ENCODE results near the gene PODXL. TPM values are rescaled to one million over a fixed set of nuclear protein-coding genes. Genes with fewer than 3 reads are reported as not detected.

The PODXL gene
- polyA plus RNA-seq (2013, experiment 1 of 2) = 42.1 TPM
- 42.8 TPM for polyA plus RNA-seq (2013, experiment 2 of 2)

DNA sequence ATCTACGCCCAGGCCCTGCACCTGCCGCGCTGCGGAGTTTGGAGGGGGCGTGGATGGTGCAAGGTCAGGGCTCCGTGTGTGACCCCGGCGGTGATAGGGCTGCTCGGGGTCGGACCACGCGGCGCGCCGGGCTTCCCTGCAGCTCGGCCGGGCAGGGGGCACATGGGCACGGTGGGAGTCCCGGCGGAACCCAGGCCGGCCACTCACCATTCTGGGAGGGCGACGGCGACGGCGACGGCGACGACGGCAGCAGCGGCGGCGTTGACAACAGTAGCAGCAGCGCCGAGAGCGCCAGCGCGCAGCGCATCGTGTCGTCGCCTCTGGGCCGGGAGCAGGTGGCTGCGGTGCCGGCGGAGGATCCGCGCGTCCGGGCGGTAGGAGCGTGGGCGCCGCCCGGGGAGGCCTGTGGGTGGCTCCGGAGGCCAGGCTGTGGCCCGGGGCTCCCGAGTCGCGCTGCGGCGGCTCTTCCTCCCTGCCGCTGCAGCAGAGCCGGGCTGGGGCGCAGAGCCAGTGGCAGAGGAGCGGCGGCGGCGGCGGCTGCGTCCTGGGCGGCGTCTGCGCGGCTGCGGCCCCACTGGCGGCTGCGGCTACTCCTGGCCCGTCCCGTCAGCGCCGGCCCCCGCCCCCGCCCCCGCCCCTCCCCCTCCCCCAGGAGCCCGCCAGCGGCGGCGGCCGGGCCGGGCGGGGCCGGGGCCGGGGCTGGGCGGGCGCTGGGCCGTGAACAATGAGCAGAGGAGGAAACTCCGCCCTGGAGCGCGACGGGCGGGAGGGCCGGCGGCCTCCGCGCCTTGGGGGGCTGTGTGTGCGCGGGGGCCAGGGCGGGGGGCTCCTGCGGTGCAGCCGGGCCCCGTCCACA, at the start of gene PODXL:
Gene PODXL (minus strand): TSS at position 576 of the 856 bp plus-strand sequence. CDS start 269 bp downstream, at position 307.
- Histone ChIP-seq H2BK5ac (ENCODE audit: low read length) (peak within 1 kb of the TSS; percentile 20), H3K9ac (ENCODE audit: low read depth, low read length, poor library complexity) (peak within 1 kb of the TSS; percentile 96), H2AFZ (ENCODE audit: low read length) (peak within 1 kb of the TSS; percentile 97), H2BK12ac (ENCODE audit: low read length) (peak within 1 kb of the TSS; percentile 60), H3K36me3 (replicated peaks in 1 of 2; ENCODE audit: control insufficient read depth in 2 of 2, insufficient read depth in 2 of 2, low read length in 2 of 2) (peaks cover 0 to 22% of the 10 kb centered on the region in 2 donors), H2BK15ac (ENCODE audit: low read length) (peak within 1 kb of the TSS; percentile 55), H3K4me2 (ENCODE audit: insufficient read depth, low read length, poor library complexity, severe bottlenecking) (peak within 1 kb of the TSS; percentile 87), H3K4ac (ENCODE audit: low read length) (peak within 1 kb of the TSS; percentile 61), H3K9me3 (replicated peaks in 1 of 2; ENCODE audit: control insufficient read depth in 2 of 2, insufficient read depth in 1 of 2, low read depth in 1 of 2, low read length in 2 of 2) (no peaks in the 10 kb centered on the region), H3K79me1 (ENCODE audit: low read depth, low read length) (no peaks in the 10 kb centered on the region), H3K4me1 (ENCODE audit: control insufficient read depth in 2 of 2, insufficient read depth in 1 of 2, low read depth in 1 of 2, low read length in 2 of 2) (peaks cover 15 to 27% of the 10 kb centered on the region in 2 donors), H3K23ac (ENCODE audit: low read depth, low read length, poor library complexity) (peak within 1 kb of the TSS; percentile 87), H3K4me3 (ENCODE audit: low read length in 2 of 2) (peak within 1 kb of the TSS; percentile 81 to 82), H3K18ac (ENCODE audit: low read length) (peak within 1 kb of the TSS; percentile 97), H3K14ac (ENCODE audit: low read length) (peak within 1 kb of the TSS; percentile 27), H3K27ac (replicated peaks; ENCODE audit: low read length) (no peak within 1 kb of the TSS), H2AK5ac (ENCODE audit: low read depth, low read length) (peak within 1 kb of the TSS; percentile 73), H2BK120ac (ENCODE audit: low read depth, low read length) (peak within 1 kb of the TSS; percentile 56), H4K91ac (ENCODE audit: low read depth, low read length, poor library complexity) (no peak within 1 kb of the TSS), H3K27me3 (ENCODE audit: control insufficient read depth in 3 of 3, insufficient read depth in 3 of 3, low read depth in 1 of 3, low read length in 3 of 3) (peaks cover 0 to 14% (median 6%) of the 10 kb centered on the region in 3 experiments), H4K8ac (ENCODE audit: low read depth, low read length) (no peak within 1 kb of the TSS)
- peak; percentile 75 for DNase-seq (ENCODE audit: low spot score)
- no CpG with 5 or more reads among the region's 112 CpGs for WGBS, 2 donors (ENCODE audit: extremely low coverage in 2 of 2, insufficient read length in 2 of 2, insufficient replicate concordance in 1 of 2)

DNA sequence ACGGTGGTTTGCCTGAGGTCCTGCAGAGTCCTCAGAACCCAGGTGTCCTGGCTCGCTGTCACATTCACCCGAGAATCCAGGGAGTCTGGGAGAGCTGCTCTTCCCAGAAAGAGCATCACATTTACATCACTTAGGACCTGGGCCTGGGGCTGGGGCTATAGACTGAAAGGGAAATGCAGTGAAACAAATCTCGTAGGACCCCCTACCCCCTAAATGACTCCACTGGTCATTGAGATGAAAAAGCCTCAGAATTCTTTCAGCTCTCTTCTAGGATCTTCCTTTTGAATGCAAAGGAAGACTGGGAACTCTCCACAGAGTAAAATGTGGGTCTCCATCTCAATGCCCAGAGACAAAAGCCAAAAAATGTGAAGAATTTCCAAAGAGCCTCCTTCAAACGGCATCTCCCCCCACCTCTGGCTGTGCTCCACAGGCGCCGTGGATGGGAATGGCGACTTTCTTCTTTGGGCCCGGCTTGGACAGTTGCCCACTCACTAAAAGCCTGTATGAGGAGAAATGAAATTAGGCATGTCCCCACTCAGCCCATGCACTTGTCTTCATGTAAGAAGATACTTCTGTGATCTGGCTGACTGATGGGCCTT, 49.0 kb upstream of the PODXL start:
- H3K27me3 ChIP-seq (ENCODE audit: control insufficient read depth in 3 of 3, insufficient read depth in 3 of 3, low read depth in 1 of 3, low read length in 3 of 3) = no peaks in the 10 kb centered on the region
- H2BK12ac ChIP-seq (ENCODE audit: low read length) = peak overlapping the region; percentile 95
- H3K4me1 ChIP-seq (ENCODE audit: control insufficient read depth in 2 of 2, insufficient read depth in 1 of 2, low read depth in 1 of 2, low read length in 2 of 2) = peaks cover 60 to 70% of the 10 kb centered on the region in 2 donors
- H3K27ac ChIP-seq (replicated peaks; ENCODE audit: low read length) = peak overlapping the region; percentile 97
- H3K4me3 ChIP-seq (ENCODE audit: low read length in 2 of 2) = no peak overlapping the region
- peak overlapping the region; percentile 82 for H2BK5ac ChIP-seq (ENCODE audit: low read length)
- H2AK5ac ChIP-seq (ENCODE audit: low read depth, low read length) = peak overlapping the region; percentile 91
- H2BK15ac ChIP-seq (ENCODE audit: low read length) = no peak overlapping the region
- H3K36me3 ChIP-seq (replicated peaks in 1 of 2; ENCODE audit: control insufficient read depth in 2 of 2, insufficient read depth in 2 of 2, low read length in 2 of 2) = no peaks in the 10 kb centered on the region
- H3K14ac ChIP-seq (ENCODE audit: low read length) = no peak overlapping the region
- no CpG with 5 or more reads among the region's 9 CpGs for WGBS, 2 donors (ENCODE audit: extremely low coverage in 2 of 2, insufficient read length in 2 of 2, insufficient replicate concordance in 1 of 2)
- DNase-seq (ENCODE audit: low spot score) = peak; percentile 81
- peak overlapping the region; percentile 55 for H2AFZ ChIP-seq (ENCODE audit: low read length)
- H3K9me3 ChIP-seq (replicated peaks in 1 of 2; ENCODE audit: control insufficient read depth in 2 of 2, insufficient read depth in 1 of 2, low read depth in 1 of 2, low read length in 2 of 2) = no peaks in the 10 kb centered on the region
- peak overlapping the region; percentile 87 for H3K4ac ChIP-seq (ENCODE audit: low read length)
- peak overlapping the region; percentile 99 for H4K91ac ChIP-seq (ENCODE audit: low read depth, low read length, poor library complexity)
- H3K4me2 ChIP-seq (ENCODE audit: insufficient read depth, low read length, poor library complexity, severe bottlenecking) = no peak overlapping the region
- no peak overlapping the region for H3K9ac ChIP-seq (ENCODE audit: low read depth, low read length, poor library complexity)
- H3K23ac ChIP-seq (ENCODE audit: low read depth, low read length, poor library complexity) = no peak overlapping the region
- no peak overlapping the region for H4K8ac ChIP-seq (ENCODE audit: low read depth, low read length)
- H3K18ac ChIP-seq (ENCODE audit: low read length) = peak overlapping the region; percentile 98
- no peak overlapping the region for H2BK120ac ChIP-seq (ENCODE audit: low read depth, low read length)
- H3K79me1 ChIP-seq (ENCODE audit: low read depth, low read length) = no peaks in the 10 kb centered on the region

DNA sequence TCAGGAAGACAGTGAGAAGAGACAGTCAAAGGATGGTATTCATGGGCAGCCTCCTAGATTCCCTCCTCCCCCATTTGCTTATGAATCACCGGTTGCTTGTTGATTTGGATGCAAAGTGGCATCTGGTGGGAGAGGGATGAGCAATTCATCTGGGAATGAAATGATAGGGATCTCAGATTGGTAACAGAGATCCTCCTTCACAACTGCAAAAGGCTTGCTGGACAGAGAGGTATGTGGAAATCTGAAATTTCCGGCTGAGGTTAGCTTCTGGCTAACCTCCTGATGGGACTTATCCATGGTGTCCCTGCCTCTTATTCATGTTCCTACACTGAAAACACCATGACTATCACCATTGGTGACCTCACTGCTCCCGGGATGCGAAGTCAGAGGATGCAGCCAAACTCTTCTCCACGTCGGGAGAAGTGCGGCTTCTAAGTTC, 48.4 kb upstream of the PODXL start:
- no peak overlapping the region for H3K23ac ChIP-seq (ENCODE audit: low read depth, low read length, poor library complexity)
- no peak for DNase-seq (ENCODE audit: low spot score)
- H3K4me1 ChIP-seq (ENCODE audit: control insufficient read depth in 2 of 2, insufficient read depth in 1 of 2, low read depth in 1 of 2, low read length in 2 of 2) = peaks cover 65 to 75% of the 10 kb centered on the region in 2 donors
- H4K8ac ChIP-seq (ENCODE audit: low read depth, low read length) = no peak overlapping the region
- H2AK5ac ChIP-seq (ENCODE audit: low read depth, low read length) = peak overlapping the region; percentile 61
- H3K27ac ChIP-seq (replicated peaks; ENCODE audit: low read length) = peak overlapping the region; percentile 97
- H3K9me3 ChIP-seq (replicated peaks in 1 of 2; ENCODE audit: control insufficient read depth in 2 of 2, insufficient read depth in 1 of 2, low read depth in 1 of 2, low read length in 2 of 2) = no peaks in the 10 kb centered on the region
- H2BK12ac ChIP-seq (ENCODE audit: low read length) = peak overlapping the region; percentile 91
- no peak overlapping the region for H4K91ac ChIP-seq (ENCODE audit: low read depth, low read length, poor library complexity)
- H3K27me3 ChIP-seq (ENCODE audit: control insufficient read depth in 3 of 3, insufficient read depth in 3 of 3, low read depth in 1 of 3, low read length in 3 of 3) = no peaks in the 10 kb centered on the region
- H3K36me3 ChIP-seq (replicated peaks in 1 of 2; ENCODE audit: control insufficient read depth in 2 of 2, insufficient read depth in 2 of 2, low read length in 2 of 2) = no peaks in the 10 kb centered on the region
- no peak overlapping the region for H3K4me3 ChIP-seq (ENCODE audit: low read length in 2 of 2)
- no peak overlapping the region for H3K9ac ChIP-seq (ENCODE audit: low read depth, low read length, poor library complexity)
- H2BK120ac ChIP-seq (ENCODE audit: low read depth, low read length) = no peak overlapping the region
- H2BK15ac ChIP-seq (ENCODE audit: low read length) = no peak overlapping the region
- H3K4me2 ChIP-seq (ENCODE audit: insufficient read depth, low read length, poor library complexity, severe bottlenecking) = no peak overlapping the region
- no peak overlapping the region for H3K14ac ChIP-seq (ENCODE audit: low read length)
- H3K4ac ChIP-seq (ENCODE audit: low read length) = no peak overlapping the region
- peak overlapping the region; percentile 76 for H2BK5ac ChIP-seq (ENCODE audit: low read length)
- peak overlapping the region; percentile 90 for H3K18ac ChIP-seq (ENCODE audit: low read length)
- no peaks in the 10 kb centered on the region for H3K79me1 ChIP-seq (ENCODE audit: low read depth, low read length)
- no CpG with 5 or more reads among the region's 7 CpGs for WGBS, 2 donors (ENCODE audit: extremely low coverage in 2 of 2, insufficient read length in 2 of 2, insufficient replicate concordance in 1 of 2)
- peak overlapping the region; percentile 55 for H2AFZ ChIP-seq (ENCODE audit: low read length)

DNA sequence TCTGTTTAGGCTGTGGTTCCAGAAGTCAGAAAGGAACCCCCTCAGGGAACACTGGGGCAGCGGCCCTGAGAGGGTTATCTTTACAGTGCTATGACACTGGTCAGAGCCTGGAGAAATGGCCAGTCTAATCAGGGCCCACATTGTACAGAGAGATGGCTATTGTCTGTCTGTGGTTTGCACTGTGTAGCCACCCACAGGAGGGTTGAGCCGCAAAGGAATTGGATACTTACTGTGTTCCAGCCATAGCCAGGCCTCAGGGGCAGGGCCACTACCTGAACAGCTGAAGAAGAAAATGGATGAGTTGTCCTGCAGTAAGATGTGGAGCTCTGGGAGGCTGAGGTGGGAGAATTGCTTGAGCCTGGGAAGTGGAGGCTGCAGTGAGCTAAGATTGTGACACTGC, 47.5 kb upstream of the PODXL start:
- peaks cover 68 to 79% of the 10 kb centered on the region in 2 donors for H3K4me1 ChIP-seq (ENCODE audit: control insufficient read depth in 2 of 2, insufficient read depth in 1 of 2, low read depth in 1 of 2, low read length in 2 of 2)
- H2AK5ac ChIP-seq (ENCODE audit: low read depth, low read length) = peak overlapping the region; percentile 86
- H3K9me3 ChIP-seq (replicated peaks in 1 of 2; ENCODE audit: control insufficient read depth in 2 of 2, insufficient read depth in 1 of 2, low read depth in 1 of 2, low read length in 2 of 2) = no peaks in the 10 kb centered on the region
- no peak overlapping the region for H3K23ac ChIP-seq (ENCODE audit: low read depth, low read length, poor library complexity)
- H3K36me3 ChIP-seq (replicated peaks in 1 of 2; ENCODE audit: control insufficient read depth in 2 of 2, insufficient read depth in 2 of 2, low read length in 2 of 2) = no peaks in the 10 kb centered on the region
- peak overlapping the region; percentile 2 for H2BK15ac ChIP-seq (ENCODE audit: low read length)
- no peaks in the 10 kb centered on the region for H3K79me1 ChIP-seq (ENCODE audit: low read depth, low read length)
- no peak for DNase-seq (ENCODE audit: low spot score)
- H2BK120ac ChIP-seq (ENCODE audit: low read depth, low read length) = no peak overlapping the region
- peak overlapping the region; percentile 14 for H2AFZ ChIP-seq (ENCODE audit: low read length)
- no peaks in the 10 kb centered on the region for H3K27me3 ChIP-seq (ENCODE audit: control insufficient read depth in 3 of 3, insufficient read depth in 3 of 3, low read depth in 1 of 3, low read length in 3 of 3)
- no peak overlapping the region for H2BK12ac ChIP-seq (ENCODE audit: low read length)
- H3K18ac ChIP-seq (ENCODE audit: low read length) = peak overlapping the region; percentile 66
- no peak overlapping the region for H4K91ac ChIP-seq (ENCODE audit: low read depth, low read length, poor library complexity)
- H4K8ac ChIP-seq (ENCODE audit: low read depth, low read length) = no peak overlapping the region
- peak overlapping the region; percentile 97 for H3K27ac ChIP-seq (replicated peaks; ENCODE audit: low read length)
- peak overlapping the region; percentile 30 for H3K4ac ChIP-seq (ENCODE audit: low read length)
- H3K4me2 ChIP-seq (ENCODE audit: insufficient read depth, low read length, poor library complexity, severe bottlenecking) = no peak overlapping the region
- H2BK5ac ChIP-seq (ENCODE audit: low read length) = peak overlapping the region; percentile 76
- no peak overlapping the region for H3K4me3 ChIP-seq (ENCODE audit: low read length in 2 of 2)
- H3K14ac ChIP-seq (ENCODE audit: low read length) = no peak overlapping the region
- H3K9ac ChIP-seq (ENCODE audit: low read depth, low read length, poor library complexity) = no peak overlapping the region
- no CpG with 5 or more reads among the region's 2 CpGs for WGBS, 2 donors (ENCODE audit: extremely low coverage in 2 of 2, insufficient read length in 2 of 2, insufficient replicate concordance in 1 of 2)

Measured in neuronal stem cell (in vitro differentiated cells).